ENCODE data around the gene BAAT.
"Not testable (repeated sequence)": the region's sequence is repeated elsewhere in the genome, so short reads cannot be mapped to it uniquely, and the experiment has no call there.

Gene BAAT

DNA sequence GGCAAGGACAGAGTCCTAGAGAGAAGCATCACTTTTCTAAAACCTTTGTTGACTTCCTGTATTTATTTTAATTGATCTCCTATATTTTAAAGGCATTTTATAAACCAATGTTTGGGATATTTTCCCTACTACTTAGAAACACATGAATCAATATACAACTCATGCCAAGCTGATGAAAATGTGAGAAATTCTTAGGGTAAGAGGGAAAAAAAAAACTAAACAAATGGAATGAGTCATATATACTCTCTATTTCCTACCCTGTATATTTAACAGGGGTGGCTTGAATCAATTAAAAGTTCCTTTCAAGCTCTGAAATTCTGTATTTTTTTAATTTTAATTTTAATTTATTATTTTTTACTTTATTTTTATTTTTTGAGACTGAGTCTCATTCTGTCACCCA is 19.6 kb downstream of the BAAT start:
- in situ Hi-C loops (cut with MboI; ENCODE audit: low sequenced_read_pairs), result no loop called here

DNA sequence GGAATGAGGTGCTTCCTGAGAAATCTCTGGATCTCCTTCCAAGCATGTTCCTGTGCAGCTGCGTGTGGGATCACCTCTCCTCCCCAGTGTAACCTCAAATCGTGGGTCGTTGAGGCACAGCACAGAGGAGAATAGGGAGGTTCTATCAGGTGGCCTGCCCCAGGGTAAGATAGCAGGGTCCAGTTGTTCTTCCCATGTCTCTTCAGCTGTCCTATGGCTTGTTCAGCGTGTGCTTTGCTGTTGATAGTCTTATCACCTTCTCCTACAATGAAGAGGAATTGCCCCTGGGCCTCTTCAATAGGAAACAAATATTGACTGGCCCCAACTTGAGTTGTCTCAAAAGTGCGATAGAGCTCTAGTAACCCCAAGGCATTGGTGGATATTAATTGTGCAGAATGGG is 22.4 kb downstream of the BAAT start:
- in situ Hi-C loops (cut with MboI; ENCODE audit: low sequenced_read_pairs), result no loop called here

DNA sequence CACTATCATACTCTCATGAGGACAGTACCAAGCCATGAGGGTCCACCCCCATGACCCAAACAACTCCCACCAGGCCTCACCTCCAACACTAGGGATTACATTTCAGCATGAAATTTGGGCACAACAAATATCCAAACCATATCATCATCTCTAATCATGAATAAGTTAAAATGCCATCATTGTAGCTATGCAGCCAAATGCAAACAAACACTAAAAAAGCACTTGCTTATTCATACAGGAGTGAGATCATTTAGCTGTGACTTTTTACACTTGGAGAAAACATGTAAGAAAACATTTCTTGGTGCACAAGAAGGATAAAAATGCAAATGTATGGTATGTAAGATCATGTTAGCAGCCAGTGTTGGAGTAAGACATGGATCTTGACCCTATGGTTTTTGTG is 24.2 kb downstream of the BAAT start:
- in situ Hi-C loops (cut with MboI; ENCODE audit: low sequenced_read_pairs), result no loop called here

DNA sequence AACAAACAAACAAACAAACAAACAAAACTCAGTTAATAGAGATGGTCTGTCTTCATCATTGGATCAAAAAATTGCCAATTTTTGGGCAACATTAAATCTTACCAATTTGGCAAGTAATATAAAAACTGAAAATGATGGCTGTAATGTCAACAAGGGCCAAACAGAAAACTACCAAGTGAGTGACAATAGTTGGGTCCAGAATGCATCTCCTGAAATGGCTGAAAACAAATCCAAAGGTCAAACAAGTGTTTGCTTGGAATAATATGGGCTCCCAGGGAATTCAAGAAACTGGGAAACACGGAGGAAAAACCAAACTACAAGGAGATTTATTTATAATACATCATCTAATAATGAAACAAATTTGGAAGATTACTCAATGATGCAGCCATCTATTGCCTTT is 25.1 kb downstream of the BAAT start:
- in situ Hi-C loops (cut with MboI; ENCODE audit: low sequenced_read_pairs), result no loop called here

DNA sequence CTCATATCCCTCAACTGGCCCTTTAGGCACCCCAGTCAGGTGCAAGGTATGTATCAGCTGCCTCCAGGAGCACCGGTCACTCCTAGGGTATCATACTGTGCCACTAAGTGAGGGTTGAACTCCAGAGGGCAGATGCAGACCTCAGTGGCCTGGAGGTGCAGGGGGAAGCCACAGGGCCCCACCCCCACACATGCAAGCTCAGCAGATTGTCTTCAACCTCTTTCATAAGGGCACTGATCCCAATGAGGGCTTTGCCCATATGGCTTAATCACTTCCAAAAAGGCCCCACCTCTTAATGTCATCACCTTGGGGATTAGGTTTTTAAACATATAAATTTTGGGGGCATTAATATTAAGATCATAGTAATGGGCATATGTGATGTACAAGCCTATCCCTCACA is 28.2 kb downstream of the BAAT start:
- in situ Hi-C loops (cut with MboI; ENCODE audit: low sequenced_read_pairs), result no loop called here

DNA sequence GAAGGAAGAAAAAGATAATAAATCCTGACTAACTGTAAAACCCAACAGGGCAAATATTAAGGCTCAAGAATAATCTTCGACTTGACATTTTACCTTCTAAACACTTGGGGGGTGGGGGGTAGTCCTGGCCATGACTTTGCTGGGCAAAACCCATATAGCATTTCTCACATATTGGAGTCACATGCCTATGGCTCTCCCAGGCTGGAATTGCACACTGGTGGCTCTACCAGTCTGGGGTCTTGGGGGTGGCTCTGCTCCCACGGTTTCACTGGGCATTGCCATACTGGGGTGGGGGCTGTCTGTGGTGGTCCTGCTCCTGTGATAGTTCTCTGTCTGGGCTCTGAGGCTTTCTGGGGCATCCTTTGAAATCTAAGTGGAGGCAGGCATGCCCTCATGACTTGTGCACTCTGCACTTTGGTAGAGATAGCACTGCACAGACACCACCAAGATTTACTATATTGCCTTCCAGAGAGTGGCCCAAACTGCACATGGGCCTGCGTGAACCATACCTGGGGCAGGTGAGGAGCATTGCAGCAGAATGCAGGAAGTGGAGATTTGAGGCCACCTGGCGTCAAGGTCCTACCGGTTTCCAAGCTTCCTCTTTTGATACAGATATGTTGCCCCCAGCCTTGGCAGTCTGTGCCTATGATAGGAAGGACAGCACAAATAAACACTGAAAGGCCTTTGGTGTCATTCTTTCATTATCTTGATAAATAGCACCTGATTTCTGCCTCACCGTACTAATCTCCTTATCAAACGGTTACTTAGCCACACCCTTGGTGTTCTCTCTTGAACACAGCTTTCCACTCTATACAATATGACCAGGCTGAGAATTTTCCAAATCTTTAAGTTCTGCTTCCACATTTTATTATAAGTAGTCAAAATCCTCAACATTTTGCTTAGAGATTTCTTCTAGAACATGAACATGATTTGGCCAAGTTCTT is 29.8 kb downstream of the BAAT start:
- in situ Hi-C loops (cut with MboI; ENCODE audit: low sequenced_read_pairs), result no loop called here

DNA sequence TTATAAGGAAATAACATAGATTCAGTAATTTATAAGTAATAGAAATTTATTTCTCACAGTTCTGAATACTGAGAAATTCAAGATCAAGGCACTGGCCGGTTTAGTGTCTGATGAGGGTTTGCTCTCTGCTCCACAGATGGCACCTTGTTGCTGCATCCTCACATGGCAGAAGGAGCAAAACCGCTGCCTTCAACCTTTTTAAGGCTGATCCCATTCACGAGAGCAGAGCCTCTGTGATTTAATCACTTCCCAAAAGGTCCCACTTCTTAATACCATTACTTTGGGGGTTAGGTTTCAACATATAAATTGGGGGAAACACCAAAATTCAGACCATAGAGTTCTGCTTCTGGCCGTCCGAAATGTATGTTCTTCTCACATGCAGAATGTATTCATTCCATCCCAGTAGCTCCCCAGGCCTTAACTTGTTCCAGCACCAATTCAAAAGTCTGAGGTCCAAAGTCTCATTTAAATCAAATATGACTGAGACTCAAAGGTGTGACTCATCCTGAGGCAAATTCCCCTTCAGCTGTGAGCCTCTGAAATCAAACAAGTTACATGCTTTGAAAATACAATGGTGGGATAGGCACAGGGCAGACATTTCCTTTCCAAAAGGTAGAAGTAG is 30.6 kb downstream of the BAAT start:
- in situ Hi-C loops (cut with MboI; ENCODE audit: low sequenced_read_pairs), result no loop called here

DNA sequence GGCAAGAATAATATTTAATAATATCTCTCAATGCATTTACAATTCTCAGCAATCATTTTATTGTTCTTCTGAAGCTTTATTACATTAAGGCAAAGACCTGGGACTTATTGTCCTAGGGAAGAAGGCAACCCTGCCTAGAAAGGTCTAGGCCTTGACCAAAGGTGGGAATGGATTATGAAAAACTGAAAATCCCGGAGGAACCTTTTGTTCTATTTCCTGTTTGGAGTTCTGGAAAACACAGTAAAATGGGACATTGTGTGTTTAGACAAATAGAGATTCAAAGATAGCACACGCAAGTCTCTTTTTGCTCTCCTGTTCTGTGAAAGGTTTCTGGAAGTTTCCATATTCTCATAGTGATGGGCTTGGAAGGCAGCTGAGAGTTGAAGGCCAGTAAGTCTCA is 31.1 kb downstream of the BAAT start:
- in situ Hi-C loops (cut with MboI; ENCODE audit: low sequenced_read_pairs), result no loop called here

DNA sequence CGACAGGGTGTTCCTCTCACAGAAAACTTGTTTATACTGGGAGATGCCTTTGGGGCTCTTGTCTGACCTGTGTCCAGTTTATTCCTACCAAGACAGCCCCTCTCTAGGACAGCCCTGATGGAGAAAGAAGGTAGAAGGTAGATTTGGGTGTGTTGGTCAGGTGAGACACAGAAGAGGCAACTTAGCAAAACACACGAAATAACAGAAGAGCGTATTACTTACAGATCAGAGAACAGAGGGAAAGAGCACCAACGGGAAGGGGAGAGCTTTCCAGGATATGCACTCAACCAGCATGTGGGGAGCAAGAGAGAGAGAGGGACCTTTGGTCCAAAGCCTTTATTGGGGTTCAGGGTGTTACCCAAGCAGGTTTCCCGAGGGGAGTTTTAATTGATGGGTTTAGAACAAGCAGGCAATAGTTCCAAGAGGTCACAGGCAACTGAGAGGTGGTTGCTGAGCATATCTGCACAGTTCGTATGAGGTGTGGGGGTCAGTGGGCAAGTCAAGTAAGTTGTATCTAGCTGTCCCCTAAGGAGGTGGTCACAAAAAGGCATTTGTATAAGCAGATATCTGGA is 31.8 kb downstream of the BAAT start:
- in situ Hi-C loops (cut with MboI; ENCODE audit: low sequenced_read_pairs), result no loop called here

DNA sequence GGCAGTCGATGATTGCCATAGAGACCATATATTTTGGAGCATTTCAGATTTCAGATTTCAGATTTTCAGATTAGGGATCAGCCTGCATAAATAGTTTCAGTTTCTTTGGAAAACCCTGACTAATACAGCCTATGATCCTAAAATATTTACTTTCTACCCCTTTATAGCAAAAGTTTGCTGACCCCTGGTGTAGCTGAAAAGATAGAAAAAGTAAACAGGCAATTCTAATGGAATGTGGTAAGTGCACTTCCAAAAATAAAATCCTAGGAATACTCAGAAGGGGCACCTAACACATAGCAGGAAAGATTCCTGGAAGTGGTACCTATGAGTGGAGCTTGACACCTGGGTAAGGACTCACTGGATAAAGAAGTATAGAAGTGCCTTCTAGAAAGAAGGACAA is 34.5 kb downstream of the BAAT start:
- in situ Hi-C loops (cut with MboI; ENCODE audit: low sequenced_read_pairs), result no loop called here

DNA sequence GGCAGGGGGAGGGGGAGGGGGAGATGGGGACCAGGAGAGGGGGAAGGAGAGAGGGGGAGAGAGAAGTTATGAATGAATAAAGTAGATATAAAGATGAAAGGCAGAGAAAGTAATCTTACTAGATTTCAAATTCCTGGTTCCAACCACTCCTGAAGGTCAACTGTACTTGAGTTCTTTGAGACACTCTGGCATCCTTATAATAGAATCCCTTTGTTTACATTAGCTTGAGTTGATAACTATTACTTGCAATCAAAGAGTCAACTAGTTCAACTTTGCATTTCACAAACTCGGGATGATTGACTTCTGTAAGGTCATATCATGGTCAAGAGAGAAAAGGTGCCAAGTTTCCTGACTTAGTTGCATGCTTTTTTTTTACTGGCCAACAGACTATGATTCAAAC is 42.2 kb downstream of the BAAT start:
- in situ Hi-C loops (cut with MboI; ENCODE audit: low sequenced_read_pairs), result no loop called here

DNA sequence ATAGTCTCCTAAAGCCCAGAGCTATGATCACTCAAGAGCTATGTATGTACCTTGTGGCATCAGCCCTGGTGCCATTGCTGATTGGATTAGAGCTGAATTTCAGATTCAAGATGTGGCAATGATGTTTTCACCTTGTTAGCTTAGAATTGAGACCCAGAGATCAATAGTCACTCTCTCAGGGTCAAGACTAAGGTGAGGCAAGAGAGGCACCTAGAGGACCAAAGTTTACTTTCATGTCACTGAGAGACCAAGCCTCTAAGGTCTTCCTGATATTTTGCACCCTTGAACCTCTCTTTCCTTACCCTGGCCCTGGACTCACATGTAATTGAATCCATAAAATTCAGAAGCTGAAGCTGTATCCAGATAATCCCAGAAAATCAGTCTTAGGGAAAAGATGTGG is 42.8 kb downstream of the BAAT start:
- in situ Hi-C loops (cut with MboI; ENCODE audit: low sequenced_read_pairs), result no loop called here

DNA sequence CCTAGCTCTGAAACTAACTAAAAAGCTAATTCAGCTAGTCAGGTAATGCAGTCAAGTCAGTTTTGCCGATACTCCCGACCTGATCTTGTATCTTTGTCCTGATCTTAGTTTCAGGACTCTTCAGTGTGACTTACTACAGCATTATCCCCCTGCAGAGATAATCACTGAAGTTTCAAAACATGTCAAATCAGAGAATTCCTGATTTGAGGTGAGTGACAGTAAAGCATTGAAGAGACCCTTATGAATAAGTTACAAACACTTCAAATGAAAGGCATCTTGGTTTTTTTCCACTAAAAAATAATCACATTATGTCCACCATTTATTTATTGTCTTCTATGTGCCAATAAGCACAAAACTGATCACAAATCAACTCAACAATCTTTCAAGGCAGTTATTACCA is 47.6 kb downstream of the BAAT start:
- in situ Hi-C loops (cut with MboI; ENCODE audit: low sequenced_read_pairs), result no loop called here

DNA sequence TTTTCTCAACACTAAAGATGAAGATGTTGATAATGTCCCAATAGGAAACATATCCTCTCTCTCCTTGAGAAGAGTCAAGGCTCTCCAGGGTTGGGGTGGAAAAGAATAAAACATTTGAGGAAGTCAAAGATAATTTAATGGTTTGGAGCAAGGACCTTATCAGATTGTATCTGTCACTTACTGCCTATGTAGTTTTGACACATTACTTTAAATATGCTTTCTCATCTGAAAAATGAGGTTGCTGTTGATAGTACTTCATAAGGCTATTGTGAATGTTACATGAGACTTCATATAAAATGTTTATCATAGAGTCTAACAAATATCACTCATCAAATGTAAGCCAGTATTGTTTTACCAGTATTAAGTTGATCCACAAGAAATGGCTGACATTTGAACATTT is 48.7 kb downstream of the BAAT start:
- in situ Hi-C loops (cut with MboI; ENCODE audit: low sequenced_read_pairs), result no loop called here

DNA sequence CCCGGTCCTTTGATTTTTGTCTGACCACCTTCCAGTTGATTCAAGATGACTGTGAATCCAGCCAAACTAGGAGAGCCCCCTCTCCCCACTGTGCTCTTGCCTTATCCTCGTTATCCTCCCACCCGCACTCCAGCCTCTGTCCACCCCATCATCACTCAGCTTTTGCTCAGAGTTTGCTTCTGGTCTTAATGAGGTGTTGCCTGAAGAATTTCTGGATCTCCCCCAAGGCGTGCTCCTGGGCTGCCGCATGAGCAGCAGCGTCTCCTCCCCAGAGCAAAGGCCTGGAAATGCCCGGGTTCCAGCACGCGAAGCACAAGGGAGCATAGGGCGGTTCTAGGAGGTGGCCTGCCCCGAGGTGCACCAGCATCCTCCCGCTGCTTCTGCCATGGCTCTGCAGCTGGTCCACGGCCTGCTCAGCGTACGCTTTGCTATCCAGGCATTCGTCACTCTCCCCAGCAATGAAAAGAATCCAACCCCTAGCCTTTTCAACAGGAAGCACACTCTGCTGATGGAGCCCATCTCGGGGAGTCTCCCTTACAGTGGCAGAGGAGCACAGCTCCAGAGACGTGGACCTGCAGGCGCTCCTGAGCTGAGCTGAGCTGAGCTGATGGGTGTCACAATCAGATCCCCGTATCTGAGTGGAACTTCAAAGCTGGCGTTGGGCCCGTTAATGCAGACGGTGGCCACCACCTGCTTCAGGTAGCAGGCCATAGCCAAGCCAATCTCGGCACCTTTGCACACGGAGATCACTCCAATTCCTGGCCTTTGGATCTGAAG is 50.7 kb downstream of the BAAT start:
- in situ Hi-C loops (cut with MboI; ENCODE audit: low sequenced_read_pairs), result no loop called here

DNA sequence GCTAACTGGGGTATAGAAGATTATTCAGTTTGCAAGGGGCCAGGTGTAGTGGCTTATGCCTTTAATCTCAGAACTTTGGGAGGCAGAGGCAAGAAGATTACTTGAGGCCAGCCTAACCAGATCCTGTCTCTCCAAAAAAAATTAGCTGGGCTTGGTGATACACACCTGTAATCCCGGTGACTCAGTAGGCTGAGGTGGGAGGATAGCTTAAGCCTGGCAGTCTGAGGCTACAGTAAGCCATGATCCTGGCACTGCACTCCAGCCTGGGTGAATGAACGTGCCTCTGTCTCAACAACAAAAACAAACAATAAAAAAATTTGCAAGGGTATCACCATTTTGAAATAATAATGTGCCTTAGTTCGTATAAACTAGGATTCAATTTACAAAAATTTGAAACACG is 51.3 kb downstream of the BAAT start:
- in situ Hi-C loops (cut with MboI; ENCODE audit: low sequenced_read_pairs), result no loop called here

DNA sequence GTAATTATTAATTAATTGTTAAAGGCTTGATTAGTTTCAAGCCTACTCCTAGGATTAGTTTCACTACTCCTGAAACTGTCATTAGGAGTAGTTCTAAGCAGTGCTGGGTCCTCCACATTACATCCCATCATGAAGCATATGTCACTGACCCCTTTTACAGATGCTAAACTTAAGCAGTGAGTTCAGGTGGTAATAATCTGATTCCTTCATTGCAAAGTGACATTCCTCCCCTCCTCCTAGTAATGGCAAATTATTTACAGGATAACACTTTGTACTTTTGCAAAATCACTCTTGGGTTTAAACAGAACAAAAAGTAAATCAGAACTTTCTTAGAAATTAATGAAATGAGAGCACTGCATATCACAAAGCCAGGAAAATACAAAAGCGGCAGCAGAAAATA is 52.4 kb downstream of the BAAT start:
- in situ Hi-C loops (cut with MboI; ENCODE audit: low sequenced_read_pairs), result no loop called here

DNA sequence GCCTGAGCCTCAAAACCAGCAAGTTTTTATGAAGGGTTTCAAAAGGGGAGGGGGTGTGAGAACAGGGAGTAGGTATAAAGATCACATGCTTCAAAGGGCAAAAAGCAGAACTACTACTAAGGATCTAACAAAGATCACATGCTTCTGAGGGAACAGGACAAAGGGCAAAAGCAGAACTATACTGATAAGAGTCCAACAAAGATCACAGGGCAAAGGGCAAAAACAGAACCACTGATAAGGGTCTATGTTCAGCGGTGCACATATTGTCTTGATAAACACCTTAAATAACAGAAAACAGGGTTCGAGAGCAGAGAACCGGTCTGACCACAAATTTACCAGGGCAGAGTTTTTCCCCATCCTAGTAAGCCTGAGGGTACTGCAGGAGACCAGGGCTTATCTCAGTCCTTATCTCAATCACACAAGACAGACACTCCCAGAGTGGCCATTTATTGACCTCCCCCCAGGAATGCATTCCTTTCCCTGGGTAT is 57.3 kb downstream of the BAAT start:
- in situ Hi-C loops (cut with MboI; ENCODE audit: low sequenced_read_pairs), result not testable (repeated sequence)

DNA sequence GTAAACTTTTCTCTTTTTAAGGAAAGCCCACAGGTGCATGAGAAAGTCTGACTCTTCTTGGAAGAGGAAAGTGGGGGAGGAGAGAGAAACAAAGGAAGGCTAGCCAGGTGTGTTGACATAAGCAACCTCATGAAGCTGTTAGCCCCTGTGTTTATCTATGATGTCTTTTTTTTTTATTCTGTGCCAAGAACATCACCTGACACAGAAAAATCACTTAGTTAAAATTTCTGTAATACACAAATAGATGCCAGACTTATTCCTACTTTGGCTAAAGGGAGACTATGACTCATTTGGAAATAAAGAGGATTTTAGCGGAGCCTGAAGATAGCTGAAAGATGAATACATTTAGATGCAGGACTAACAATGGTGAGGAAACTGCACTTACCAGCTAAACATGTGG is 58.3 kb downstream of the BAAT start:
- in situ Hi-C loops (cut with MboI; ENCODE audit: low sequenced_read_pairs), result no loop called here

DNA sequence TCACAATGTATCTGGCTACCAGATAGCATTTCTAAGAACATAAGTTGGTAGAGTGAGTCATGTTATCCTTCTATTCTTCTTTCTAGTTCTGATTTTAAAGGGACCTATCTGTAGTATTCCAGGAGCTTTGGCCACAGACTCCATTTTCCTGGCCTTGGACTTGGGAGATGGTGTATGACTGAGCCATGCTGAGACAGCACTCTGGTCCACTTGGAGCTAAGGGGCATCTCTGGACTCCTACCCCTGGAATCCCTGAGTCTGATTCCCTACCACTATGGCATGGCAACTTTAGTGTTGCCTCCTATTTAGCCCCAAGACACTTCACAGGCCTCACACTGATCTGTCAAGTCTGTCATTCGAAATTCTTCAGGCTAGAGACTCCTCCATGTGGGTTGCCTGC is 58.8 kb downstream of the BAAT start:
- in situ Hi-C loops (cut with MboI; ENCODE audit: low sequenced_read_pairs), result no loop called here

DNA sequence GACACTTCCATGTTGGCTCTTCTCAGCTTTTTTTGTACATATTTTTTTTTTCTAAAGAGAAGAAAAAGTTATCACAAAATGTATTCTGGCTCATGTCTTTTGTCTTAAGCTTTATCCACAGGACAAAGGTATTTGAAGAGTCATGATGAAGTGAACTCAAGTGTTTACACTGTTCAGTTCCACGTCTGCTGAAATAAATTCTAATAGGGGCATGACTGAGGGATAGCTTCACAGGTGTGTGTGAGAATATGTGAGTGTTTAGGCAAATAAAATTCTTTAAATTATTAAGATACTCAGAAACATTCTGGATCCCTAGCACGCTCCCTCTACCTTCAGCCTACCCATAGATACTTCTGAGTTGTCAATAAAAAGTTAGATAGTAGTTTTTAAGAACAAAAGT is 59.8 kb downstream of the BAAT start:
- in situ Hi-C loops (cut with MboI; ENCODE audit: low sequenced_read_pairs), result no loop called here
